PFSK-1 (cell line): ENCODE results near the gene CCN2.
A peak's percentile ranks its signal among the peaks of the same experiment; 100 is the strongest.

Experiments used
- FOXP2 ChIP-seq: optimal IDR thresholded peaks from 2 replicates; pipeline ENCODE3; 2011; ENCODE audit warnings: borderline replicate concordance, control low read depth, inconsistent platforms; ENCODE audit not compliant: insufficient read depth; ENCODE audit errors: extremely low read length, extremely low read depth
- POLR2AphosphoS5 ChIP-seq: IDR thresholded peaks from 2 replicates; pipeline ENCODE4 v1.6.1; 2012; ENCODE audit warnings: low read depth, mild to moderate bottlenecking, control low read depth, low read length, moderate library complexity
- REST ChIP-seq, 2 experiments: IDR thresholded peaks; 2 replicates each; pipeline versions ENCODE4 v1.6.1 to v1.8.0; 2011 to 2012; ENCODE audit warnings: low read depth in 2 of 2, low read length in 2 of 2, control low read depth in 1 of 2, inconsistent platforms in 1 of 2, mild to moderate bottlenecking in 1 of 2, moderate library complexity in 1 of 2; ENCODE audit not compliant: insufficient read depth in 1 of 2
- SIN3A ChIP-seq: IDR thresholded peaks from 2 replicates; pipeline ENCODE4 v1.6.1; 2012; ENCODE audit warnings: mild to moderate bottlenecking, low read length, moderate library complexity, borderline replicate concordance; ENCODE audit not compliant: insufficient read depth
- TAF1 ChIP-seq: IDR thresholded peaks from 2 replicates; pipeline ENCODE4 v1.6.1; 2012; ENCODE audit warnings: low read length, control low read depth, borderline replicate concordance; ENCODE audit not compliant: insufficient read depth

Gene CCN2

GRCh38 chr6:131954059-131954774, 3.0 kb upstream of the CCN2 start:
- no peak for TF ChIP-seq POLR2AphosphoS5
- no peak for TF ChIP-seq TAF1
- TF ChIP-seq FOXP2: no peak
- TF ChIP-seq SIN3A: no peak
- no peak for TF ChIP-seq REST (IDR thresholded peaks at IDR 0.05; ENCODE audit: insufficient read depth in 1 of 2, low read depth in 2 of 2, low read length in 2 of 2)

DNA sequence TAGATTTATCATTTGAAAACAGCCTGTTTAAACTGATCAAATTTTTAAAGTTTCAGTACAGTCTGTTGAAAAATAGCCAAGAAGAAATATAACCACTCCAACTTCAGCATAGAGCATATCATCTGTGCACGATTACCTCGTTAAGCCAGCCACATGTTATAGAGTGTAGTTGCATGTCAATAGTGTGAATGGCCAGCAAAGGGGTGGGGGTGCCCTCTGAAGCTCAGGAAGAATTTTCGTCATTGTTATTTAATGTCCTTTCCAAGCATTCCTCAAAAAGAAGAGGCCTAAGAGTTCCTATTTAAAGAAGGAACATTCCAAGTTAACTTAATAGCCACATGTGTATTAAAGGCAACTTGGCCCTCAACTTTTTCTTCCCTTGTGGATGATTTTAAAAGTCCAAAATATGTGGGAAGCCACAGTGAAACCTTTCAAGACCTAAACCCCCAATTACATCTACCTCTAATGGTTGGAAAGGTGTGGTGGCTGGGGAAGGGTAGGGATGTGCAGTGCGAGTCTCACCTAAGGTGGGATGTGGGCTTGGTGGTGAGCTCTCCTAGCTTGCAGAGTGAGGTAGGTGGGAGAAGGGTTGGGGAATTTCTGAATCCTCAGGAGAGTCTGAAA, 1.8 kb upstream of the CCN2 start:
- no peak for TF ChIP-seq POLR2AphosphoS5
- no peak for TF ChIP-seq REST (IDR thresholded peaks at IDR 0.05; ENCODE audit: insufficient read depth in 1 of 2, low read depth in 2 of 2, low read length in 2 of 2)
- TF ChIP-seq SIN3A: no peak
- TF ChIP-seq FOXP2: no peak
- TF ChIP-seq TAF1: no peak

- no peak for TF ChIP-seq POLR2AphosphoS5
- TF ChIP-seq SIN3A: no peak
Observed at GRCh38 chr6:131951576-131952230, 531 bp upstream of the CCN2 start.

DNA sequence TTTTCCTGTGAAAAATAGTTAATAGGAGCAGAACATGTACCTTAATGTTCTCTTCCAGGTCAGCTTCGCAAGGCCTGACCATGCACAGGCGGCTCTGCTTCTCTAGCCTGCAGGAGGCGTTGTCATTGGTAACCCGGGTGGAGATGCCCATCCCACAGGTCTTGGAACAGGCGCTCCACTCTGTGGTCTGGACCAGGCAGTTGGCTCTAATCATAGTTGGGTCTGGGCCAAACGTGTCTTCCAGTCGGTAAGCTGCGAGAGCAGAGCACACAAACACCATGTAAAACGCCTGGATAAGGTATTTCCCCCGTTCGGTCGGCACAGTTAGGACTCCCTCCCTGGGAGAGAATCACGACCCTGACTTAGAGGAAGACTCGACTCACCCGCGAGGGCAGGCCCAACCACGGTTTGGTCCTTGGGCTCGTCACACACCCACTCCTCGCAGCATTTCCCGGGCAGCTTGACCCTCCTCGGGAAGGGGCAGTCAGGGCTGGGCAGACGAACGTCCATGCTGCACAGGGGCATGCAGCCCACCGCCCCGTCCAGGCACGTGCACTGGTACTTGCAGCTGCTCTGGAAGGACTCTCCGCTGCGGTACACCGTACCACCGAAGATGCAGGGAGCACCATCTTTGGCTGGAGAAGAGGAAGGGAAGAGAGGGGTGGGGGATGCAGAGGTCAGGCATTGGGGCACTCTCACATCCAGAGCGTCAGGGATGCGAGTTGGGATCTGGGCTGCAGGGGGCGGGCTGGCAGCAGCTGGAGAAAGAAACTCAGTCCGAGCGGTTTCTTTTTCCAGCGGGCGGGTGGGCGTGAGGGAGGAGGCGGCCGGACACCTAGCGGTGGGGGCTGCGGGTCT, 1.0 kb downstream of the CCN2 start:
- TF ChIP-seq POLR2AphosphoS5 (peak; percentile 6; the same call in 1 of the 2 replicates), SIN3A (peak; percentile 72; the same call in 1 of the 2 replicates), TAF1 (no peak)

- TF ChIP-seq POLR2AphosphoS5 (no peak), TAF1 (no peak), REST (IDR thresholded peaks at IDR 0.05; ENCODE audit: insufficient read depth in 1 of 2, low read depth in 2 of 2, low read length in 2 of 2) (no peak), SIN3A (no peak), FOXP2 (no peak)
Observed at GRCh38 chr6:131949620-131949908, 1.6 kb downstream of the CCN2 start.
